Transverse colon (tissue), 3 donors: Measurements from ENCODE around the gene SYNJ2.

Experiments used
- EP300 ChIP-seq: sonication (generic); formaldehyde crosslinking; IDR thresholded peaks from one replicate; pipeline ENCODE4 v1.6.1; 2017; ENCODE audit warnings: antibody characterized with exemption, low read depth
- TF ChIP-seq, protein P1 (sequence below), 5 experiments: fragments of 200-600 bp in 3 of 5; fragments of 450-650 bp in 2 of 5; sonication (generic) in 3 of 5; IDR thresholded peaks; 1 replicate in 2 of 5; 2 replicates in 3 of 5; pipeline ENCODE4 v1.5.1; 2016 to 2017; ENCODE audit warnings: antibody characterized with exemption in 5 of 5, inconsistent platforms in 3 of 5, mild to moderate bottlenecking in 2 of 5, moderate library complexity in 1 of 5

DNA sequence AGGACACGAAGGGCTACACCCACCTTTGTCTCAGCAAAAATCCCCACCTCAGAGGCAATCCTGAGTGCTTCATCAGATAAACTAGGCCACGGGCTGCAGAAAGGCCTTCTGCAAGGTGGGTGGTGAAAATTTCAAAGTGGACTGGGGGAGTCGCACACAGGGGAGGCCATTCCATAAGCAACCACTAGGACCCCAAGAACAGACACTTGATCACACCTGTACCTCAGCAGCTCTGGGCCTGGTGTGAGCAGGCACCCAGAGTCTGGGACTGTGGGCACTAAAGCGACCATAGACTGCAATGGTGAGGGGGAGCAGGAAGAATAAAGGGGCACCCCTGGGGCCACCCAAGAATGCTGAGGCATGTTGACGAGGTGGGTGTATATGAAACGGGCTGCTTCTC lies 133.8 kb downstream of the SYNJ2 start:
- TF ChIP-seq EP300: no peak
- TF ChIP-seq, protein P1, sequence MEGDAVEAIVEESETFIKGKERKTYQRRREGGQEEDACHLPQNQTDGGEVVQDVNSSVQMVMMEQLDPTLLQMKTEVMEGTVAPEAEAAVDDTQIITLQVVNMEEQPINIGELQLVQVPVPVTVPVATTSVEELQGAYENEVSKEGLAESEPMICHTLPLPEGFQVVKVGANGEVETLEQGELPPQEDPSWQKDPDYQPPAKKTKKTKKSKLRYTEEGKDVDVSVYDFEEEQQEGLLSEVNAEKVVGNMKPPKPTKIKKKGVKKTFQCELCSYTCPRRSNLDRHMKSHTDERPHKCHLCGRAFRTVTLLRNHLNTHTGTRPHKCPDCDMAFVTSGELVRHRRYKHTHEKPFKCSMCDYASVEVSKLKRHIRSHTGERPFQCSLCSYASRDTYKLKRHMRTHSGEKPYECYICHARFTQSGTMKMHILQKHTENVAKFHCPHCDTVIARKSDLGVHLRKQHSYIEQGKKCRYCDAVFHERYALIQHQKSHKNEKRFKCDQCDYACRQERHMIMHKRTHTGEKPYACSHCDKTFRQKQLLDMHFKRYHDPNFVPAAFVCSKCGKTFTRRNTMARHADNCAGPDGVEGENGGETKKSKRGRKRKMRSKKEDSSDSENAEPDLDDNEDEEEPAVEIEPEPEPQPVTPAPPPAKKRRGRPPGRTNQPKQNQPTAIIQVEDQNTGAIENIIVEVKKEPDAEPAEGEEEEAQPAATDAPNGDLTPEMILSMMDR (IDR thresholded peaks at IDR 0.05): no peak
